ENCODE results near the gene POLR2H.

Gene POLR2H

GRCh38 chr3:184372911-184373310 is 11.4 kb downstream of the POLR2H start:
- no peak for DNase-seq

DNA sequence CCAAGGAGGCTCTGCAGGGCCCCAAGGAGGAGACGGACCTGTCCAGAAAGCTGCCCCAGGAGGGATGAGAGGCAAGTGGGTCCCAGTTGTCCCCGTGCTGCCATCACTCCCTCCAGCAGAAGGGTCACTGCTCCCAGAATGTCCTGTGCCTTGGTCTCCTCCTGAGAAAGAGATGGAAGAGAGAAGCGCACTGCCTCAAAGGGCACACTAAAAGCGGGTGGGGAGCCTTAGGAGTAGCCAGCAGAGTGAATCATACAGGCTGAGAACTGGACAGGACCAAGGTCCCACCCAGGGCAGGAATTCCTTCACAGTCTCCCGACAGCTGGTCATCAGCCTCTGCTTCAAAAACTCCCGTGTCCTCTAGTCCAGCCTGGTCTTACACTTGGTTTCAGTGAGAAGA is 11.9 kb downstream of the POLR2H start:
- no peak for DNase-seq

GRCh38 chr3:184375747-184376461 is 14.4 kb downstream of the POLR2H start:
- no peak for DNase-seq

- DNase-seq = no peak
These were observed 15.9 kb downstream of the POLR2H start for GRCh38 chr3:184377374-184377773.

- no peak for DNase-seq
These were observed 16.5 kb downstream of the POLR2H start, which contains the start of gene THPO for GRCh38 chr3:184377882-184378445. THPO (minus strand) TSS chr3:184378207; CDS start chr3:184376259, 1,948 bp downstream.

- peak; percentile 65 for DNase-seq
These were observed 17.3 kb downstream of the POLR2H start for GRCh38 chr3:184378651-184379357.

GRCh38 chr3:184379358-184380184 is 18.1 kb downstream of the POLR2H start, which contains the start of gene CHRD:
CHRD (plus strand) TSS chr3:184380054; CDS start chr3:184380319, 265 bp downstream.
- peak; percentile 68 for DNase-seq

GRCh38 chr3:184380185-184380626 is 18.7 kb downstream of the POLR2H start:
- peak; percentile 87 for DNase-seq

DNA sequence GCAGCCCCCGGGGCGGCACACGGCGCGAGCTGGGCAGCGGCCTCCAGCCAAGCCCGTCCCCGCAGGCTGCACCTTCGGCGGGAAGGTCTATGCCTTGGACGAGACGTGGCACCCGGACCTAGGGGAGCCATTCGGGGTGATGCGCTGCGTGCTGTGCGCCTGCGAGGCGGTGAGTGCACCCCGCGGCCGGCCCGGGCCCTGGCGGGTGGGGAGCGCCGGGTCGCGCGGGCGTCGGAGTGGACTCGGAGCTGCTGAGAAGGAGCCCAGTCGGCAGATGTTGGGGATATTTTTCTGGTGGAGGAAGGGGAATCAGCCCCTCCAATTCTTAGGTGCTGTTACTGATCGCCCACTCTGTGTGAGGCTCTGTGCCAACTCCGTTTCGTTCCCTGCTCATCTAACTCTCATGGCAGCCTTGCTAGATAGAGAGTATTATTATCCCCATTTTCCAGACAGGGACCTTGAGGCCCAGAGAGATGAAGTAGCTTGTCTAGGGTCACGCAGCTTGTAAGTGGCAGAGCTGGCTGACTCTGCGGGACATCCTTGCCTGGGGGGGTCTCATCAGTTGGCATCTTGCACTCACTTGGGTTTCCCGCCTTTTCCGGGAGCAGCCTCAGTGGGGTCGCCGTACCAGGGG is 19.2 kb downstream of the POLR2H start:
- DNase-seq = no peak

GRCh38 chr3:184381261-184382224 is 20.0 kb downstream of the POLR2H start:
- DNase-seq = no peak

DNA sequence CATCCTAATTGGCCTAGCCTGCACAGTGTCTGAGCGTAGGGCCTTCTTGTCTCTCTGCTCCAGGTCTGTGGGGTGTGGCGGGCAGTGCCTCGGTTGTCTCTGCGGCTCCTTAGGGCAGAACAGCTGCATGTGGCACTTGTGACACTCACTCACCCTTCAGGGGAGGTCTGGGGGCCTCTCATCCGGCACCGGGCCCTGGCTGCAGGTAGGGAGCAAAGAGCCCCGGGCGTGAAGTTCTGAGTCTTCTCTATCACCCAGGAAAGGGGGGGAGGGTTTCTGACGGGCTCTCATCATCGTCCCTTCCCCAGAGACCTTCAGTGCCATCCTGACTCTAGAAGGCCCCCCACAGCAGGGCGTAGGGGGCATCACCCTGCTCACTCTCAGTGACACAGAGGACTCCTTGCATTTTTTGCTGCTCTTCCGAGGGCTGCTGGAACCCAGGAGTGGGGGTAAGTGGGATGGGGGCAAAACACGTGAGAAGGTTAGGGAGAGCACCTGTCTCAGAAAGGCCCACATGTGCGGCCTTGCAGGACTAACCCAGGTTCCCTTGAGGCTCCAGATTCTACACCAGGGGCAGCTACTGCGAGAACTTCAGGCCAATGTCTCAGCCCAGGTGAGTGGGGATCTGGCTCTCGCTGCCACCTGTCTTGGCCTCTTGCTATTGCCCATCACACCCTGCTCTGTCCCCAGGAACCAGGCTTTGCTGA is 21.0 kb downstream of the POLR2H start:
- DNase-seq = no peak

GRCh38 chr3:184383033-184383740 is 21.7 kb downstream of the POLR2H start:
- DNase-seq = no peak

DNA sequence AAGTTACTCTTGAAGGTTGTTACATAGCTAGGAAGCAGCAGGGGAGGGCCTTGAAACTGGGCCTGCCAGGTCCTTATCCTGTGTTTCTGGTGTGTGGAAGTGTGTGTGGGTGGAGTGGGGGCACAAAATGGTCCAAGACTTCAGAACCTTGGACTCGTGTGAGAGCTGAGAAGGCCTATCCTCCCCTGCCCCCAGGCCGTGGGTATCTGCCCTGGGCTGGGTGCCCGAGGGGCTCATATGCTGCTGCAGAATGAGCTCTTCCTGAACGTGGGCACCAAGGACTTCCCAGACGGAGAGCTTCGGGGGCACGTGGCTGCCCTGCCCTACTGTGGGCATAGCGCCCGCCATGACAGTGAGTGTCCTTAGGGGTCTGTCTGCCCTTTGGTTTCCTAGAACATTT is 22.8 kb downstream of the POLR2H start:
- DNase-seq = no peak

- no peak for DNase-seq
These were observed 23.4 kb downstream of the POLR2H start for GRCh38 chr3:184384856-184385422.

DNA sequence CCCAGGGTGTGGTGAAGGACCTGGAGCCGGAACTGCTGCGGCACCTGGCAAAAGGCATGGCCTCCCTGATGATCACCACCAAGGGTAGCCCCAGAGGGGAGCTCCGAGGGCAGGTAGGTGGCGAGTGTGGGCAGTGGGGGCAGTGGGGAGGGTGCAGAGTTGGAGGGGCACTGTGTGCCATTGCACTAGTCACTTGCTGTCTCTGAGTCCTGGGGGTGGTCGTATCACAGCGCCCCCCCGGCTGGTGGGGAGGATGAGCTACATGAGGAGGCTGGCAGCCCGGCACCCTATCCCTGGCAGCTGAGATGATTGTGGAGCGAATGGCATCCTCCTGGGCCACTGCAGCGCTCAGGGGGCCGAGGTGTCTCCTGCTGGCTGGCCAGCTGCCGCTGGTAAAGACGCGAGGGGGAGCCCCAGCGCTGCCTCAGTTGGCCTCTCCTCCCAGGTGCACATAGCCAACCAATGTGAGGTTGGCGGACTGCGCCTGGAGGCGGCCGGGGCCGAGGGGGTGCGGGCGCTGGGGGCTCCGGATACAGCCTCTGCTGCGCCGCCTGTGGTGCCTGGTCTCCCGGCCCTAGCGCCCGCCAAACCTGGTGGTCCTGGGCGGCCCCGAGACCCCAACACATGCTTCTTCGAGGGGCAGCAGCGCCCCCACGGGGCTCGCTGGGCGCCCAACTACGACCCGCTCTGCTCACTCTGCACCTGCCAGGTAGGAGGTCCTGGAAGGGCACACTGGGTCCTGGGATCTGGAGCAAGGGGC is 24.7 kb downstream of the POLR2H start:
- no peak for DNase-seq

DNA sequence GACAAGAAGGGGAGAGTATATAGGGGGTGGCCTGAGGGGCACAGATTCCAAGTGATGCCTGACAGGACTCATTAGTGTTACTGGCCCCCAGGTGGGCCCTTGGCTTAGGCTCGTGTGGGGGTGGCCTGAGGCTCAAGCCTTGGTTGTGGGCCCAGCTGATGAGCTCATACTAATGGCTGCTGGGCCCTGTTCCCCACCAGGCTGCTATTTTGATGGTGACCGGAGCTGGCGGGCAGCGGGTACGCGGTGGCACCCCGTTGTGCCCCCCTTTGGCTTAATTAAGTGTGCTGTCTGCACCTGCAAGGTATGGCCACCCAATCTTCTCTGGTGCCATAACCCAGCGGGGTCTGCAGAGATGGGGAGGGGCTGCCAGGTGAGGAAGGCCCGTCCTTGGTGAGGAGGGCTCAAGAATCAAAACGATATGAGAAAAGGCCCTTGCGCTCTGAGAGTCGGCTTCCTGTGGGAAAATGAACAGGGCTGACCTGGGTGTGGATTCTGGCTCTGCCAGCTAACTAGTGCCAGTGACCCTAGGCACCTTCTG is 25.7 kb downstream of the POLR2H start:
- DNase-seq = no peak

GRCh38 chr3:184388164-184388935 is 26.8 kb downstream of the POLR2H start:
- no peak for DNase-seq

- DNase-seq = no peak
These were observed 27.4 kb downstream of the POLR2H start for GRCh38 chr3:184388936-184389230.

Measured in right hindlimb (tissue), 1 donor.